Skeletal muscle tissue (tissue), 4 donors: ENCODE data around the gene SLC31A1. TPM values are rescaled to one million over a fixed set of nuclear protein-coding genes. Genes with fewer than 3 reads are reported as not detected.
A peak's percentile ranks its signal among the peaks of the same experiment; 100 is the strongest.

Experiments used
- H3K27ac ChIP-seq: one replicate; pipeline ENCODE4 v1.7.0; 2013; ENCODE audit warnings: mild to moderate bottlenecking, low read depth, low read length, inconsistent platforms
- H3K27me3 ChIP-seq, 3 donors: one replicate each; pipeline ENCODE4 v1.7.0; 2013; ENCODE audit warnings: low read length in 3 of 3; ENCODE audit not compliant: control insufficient read depth in 3 of 3, insufficient read depth in 3 of 3
- H3K36me3 ChIP-seq, 3 donors: one replicate each; pipeline ENCODE4 v1.7.0; 2013; ENCODE audit warnings: low read length in 3 of 3; ENCODE audit not compliant: control insufficient read depth in 3 of 3, insufficient read depth in 3 of 3
- H3K4me1 ChIP-seq, 3 donors: one replicate each; pipeline ENCODE4 v1.7.0; 2013; ENCODE audit warnings: low read length in 3 of 3, mild to moderate bottlenecking in 3 of 3; ENCODE audit not compliant: control insufficient read depth in 3 of 3, insufficient read depth in 3 of 3
- H3K4me3 ChIP-seq, 3 donors: one replicate each; pipeline ENCODE4 v1.7.0; 2013; ENCODE audit warnings: low read length in 3 of 3
- H3K9ac ChIP-seq, 3 donors: one replicate each; pipeline ENCODE4 v1.7.0; 2013; ENCODE audit warnings: low read length in 3 of 3, mild to moderate bottlenecking in 3 of 3, moderate library complexity in 2 of 3, low read depth in 1 of 3
- H3K9me3 ChIP-seq, 3 donors: one replicate each; pipeline ENCODE4 v1.7.0; 2013; ENCODE audit warnings: low read length in 3 of 3; ENCODE audit not compliant: control insufficient read depth in 3 of 3
- total RNA-seq: library from RNA; depleted of rRNA; stranded (reverse); fragments of >200 nt; gene quantifications from one replicate; pipeline ENCODE4 v1.2.3, GENCODE V29; 2014
- donor health status: Osteomylitis.

Gene SLC31A1
- 9.9 TPM for total RNA-seq

- no peaks in the 10 kb centered on the region for H3K9me3 ChIP-seq
- H3K27ac ChIP-seq, result peak within 1 kb of the TSS; percentile 93
- peaks cover 17 to 38% (median 26%) of the 10 kb centered on the region in 3 donors for H3K4me1 ChIP-seq
- H3K4me3 ChIP-seq, result peak within 1 kb of the TSS; percentile 93 to 98 (median 98)
- peaks cover 0 to 2% (median 0%) of the 10 kb centered on the region in 3 donors for H3K36me3 ChIP-seq
- H3K9ac ChIP-seq, result peak within 1 kb of the TSS; percentile 95 to 98 (median 96)
- no peaks in the 10 kb centered on the region for H3K27me3 ChIP-seq
These were observed at the start of gene SLC31A1, which contains the start of gene FKBP15 for GRCh38 chr9:113221003-113221799. Gene SLC31A1, plus strand, starts transcription at chr9:113221544. Its CDS starts 34,605 bp downstream, at chr9:113256149. Gene FKBP15, minus strand, starts transcription at chr9:113221277. Its CDS starts 34 bp downstream, at chr9:113221243.

DNA sequence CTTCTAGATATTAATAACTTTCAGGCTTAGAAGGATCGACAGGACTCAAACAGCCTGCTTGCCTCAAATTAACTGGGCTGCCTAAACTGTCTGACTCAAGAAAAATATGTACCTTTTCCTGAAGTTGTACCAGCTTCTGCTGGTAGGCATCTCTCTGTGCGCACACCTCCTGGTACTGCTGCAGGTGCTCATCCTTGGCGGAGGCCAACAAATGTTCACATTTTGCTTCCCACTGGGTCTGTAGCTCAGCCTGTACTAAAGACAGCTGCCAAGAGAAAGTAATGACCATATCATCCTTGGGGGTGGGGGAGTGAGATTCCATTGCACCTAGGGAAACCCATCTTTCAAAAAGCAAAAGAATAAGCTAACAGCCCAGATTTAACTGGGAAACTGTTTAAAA is 48.0 kb upstream of the SLC31A1 start:
- no peak overlapping the region for H3K4me3 ChIP-seq
- H3K4me1 ChIP-seq, result no peaks in the 10 kb centered on the region
- no peak overlapping the region for H3K9ac ChIP-seq
- H3K27ac ChIP-seq, result no peak overlapping the region
- H3K36me3 ChIP-seq, result peaks cover 51 to 79% (median 74%) of the 10 kb centered on the region in 3 donors
- no peaks in the 10 kb centered on the region for H3K27me3 ChIP-seq
- no peaks in the 10 kb centered on the region for H3K9me3 ChIP-seq

GRCh38 chr9:113176803-113177202 is 44.5 kb upstream of the SLC31A1 start:
- Histone ChIP-seq H3K4me1 (no peaks in the 10 kb centered on the region), H3K4me3 (no peak overlapping the region), H3K27ac (no peak overlapping the region), H3K9me3 (no peaks in the 10 kb centered on the region), H3K27me3 (no peaks in the 10 kb centered on the region), H3K9ac (no peak overlapping the region), H3K36me3 (peaks cover 41 to 75% (median 73%) of the 10 kb centered on the region in 3 donors)

- H3K27ac ChIP-seq, result no peak overlapping the region
- H3K9ac ChIP-seq, result no peak overlapping the region
- H3K4me3 ChIP-seq, result no peak overlapping the region
- no peaks in the 10 kb centered on the region for H3K4me1 ChIP-seq
- no peaks in the 10 kb centered on the region for H3K9me3 ChIP-seq
- H3K36me3 ChIP-seq, result peaks cover 45 to 80% (median 78%) of the 10 kb centered on the region in 3 donors
- no peaks in the 10 kb centered on the region for H3K27me3 ChIP-seq
These were observed 44.1 kb upstream of the SLC31A1 start for GRCh38 chr9:113177251-113177650.

DNA sequence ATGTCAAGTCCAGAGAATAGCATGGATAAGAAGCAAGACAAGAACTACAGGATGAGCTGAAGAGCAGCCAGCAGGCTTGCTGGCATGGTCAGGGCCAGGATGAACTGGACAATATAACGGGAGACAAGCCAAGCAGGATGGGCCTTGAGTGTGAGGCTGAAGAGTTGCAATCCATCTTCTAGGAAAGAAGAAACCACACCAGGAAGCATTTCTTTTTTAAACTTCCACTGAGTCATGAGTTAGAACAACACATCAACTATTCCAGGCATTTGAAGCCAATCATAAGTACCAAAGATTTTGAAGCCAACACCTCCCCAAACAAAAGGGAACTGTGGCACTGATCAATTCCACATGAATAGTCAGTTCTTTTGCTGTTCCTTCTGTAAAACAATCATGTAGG is 43.3 kb upstream of the SLC31A1 start:
- no peaks in the 10 kb centered on the region for H3K9me3 ChIP-seq
- no peak overlapping the region for H3K9ac ChIP-seq
- H3K4me3 ChIP-seq, result no peak overlapping the region
- no peaks in the 10 kb centered on the region for H3K27me3 ChIP-seq
- H3K27ac ChIP-seq, result no peak overlapping the region
- H3K36me3 ChIP-seq, result peaks cover 50 to 80% (median 78%) of the 10 kb centered on the region in 3 donors
- H3K4me1 ChIP-seq, result no peaks in the 10 kb centered on the region

DNA sequence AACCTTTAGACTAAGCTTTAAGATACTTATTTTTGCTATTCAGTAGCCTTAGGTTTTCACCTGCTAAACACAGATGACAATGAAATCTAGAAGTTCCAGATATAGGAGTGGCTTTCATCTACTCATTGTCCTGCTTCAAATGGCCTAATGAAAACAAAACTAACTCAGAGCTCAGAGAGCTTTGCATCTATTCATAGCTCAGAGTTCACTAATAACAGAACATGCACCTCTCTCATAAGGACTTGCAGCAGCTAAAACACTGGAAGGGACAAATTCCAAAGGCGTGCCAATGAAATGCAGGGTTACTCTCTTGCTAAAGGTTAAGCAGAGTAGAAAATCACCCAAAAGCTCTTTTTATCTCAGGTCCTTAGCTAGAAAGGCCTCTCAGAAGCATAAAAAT is 41.5 kb upstream of the SLC31A1 start:
- Histone ChIP-seq H3K9ac (no peak overlapping the region), H3K9me3 (no peaks in the 10 kb centered on the region), H3K27ac (no peak overlapping the region), H3K27me3 (no peaks in the 10 kb centered on the region), H3K36me3 (peaks cover 56 to 85% (median 80%) of the 10 kb centered on the region in 3 donors), H3K4me3 (no peak overlapping the region), H3K4me1 (no peaks in the 10 kb centered on the region)

GRCh38 chr9:113181165-113181564 is 40.2 kb upstream of the SLC31A1 start:
- Histone ChIP-seq H3K9me3 (no peaks in the 10 kb centered on the region), H3K4me3 (no peak overlapping the region), H3K4me1 (no peaks in the 10 kb centered on the region), H3K9ac (no peak overlapping the region), H3K27ac (no peak overlapping the region), H3K36me3 (peaks cover 61 to 89% (median 85%) of the 10 kb centered on the region in 3 donors), H3K27me3 (no peaks in the 10 kb centered on the region)

DNA sequence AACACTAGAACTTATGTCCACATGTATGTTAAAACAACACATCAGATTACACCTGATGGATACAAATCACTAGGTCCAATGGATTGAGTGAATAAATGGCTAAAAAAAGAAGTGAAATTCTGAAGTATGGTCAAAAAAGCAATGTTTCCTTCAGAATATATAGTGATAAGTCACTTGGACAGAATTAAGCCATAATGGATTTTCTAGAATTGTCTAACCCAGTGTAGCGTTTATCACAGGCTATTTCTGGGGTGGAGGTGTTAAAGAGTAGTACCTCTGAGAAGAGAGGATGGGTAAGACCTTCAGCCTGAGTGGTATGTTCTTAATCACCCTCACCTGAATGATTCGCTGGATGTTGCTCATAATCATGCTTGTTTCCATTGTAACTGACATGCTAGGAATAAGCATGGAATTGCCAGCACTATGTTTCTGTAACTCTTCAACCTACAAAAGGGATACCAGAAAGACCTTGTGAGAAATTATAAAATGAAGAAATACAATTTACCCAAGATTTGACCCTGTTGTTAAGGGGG is 37.3 kb upstream of the SLC31A1 start:
- no peaks in the 10 kb centered on the region for H3K27me3 ChIP-seq
- H3K36me3 ChIP-seq, result peaks cover 53 to 87% (median 80%) of the 10 kb centered on the region in 3 donors
- H3K9me3 ChIP-seq, result no peaks in the 10 kb centered on the region
- no peak overlapping the region for H3K9ac ChIP-seq
- H3K27ac ChIP-seq, result no peak overlapping the region
- H3K4me1 ChIP-seq, result no peaks in the 10 kb centered on the region
- no peak overlapping the region for H3K4me3 ChIP-seq

DNA sequence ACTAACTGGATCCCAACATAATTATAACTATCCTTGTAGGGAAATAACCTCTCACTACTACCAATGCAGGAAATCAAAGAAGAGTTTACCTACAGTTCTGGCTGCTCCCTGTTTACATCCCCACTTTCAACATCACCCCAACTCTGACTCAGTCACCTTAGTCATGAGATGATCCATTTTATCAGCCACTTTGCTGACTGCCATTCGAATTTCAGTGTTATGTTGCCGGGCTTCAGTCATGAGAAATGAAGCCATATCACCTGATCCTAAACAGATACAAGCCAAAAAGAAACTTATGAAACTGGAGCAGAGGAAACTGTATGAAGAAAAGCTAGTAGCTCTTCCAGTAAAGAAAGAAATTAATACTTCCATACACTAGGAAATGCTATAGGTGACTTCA is 36.8 kb upstream of the SLC31A1 start:
- Histone ChIP-seq H3K36me3 (peaks cover 52 to 86% (median 80%) of the 10 kb centered on the region in 3 donors), H3K9ac (no peak overlapping the region), H3K27ac (no peak overlapping the region), H3K27me3 (no peaks in the 10 kb centered on the region), H3K4me1 (no peaks in the 10 kb centered on the region), H3K4me3 (no peak overlapping the region), H3K9me3 (no peaks in the 10 kb centered on the region)

GRCh38 chr9:113185271-113185670 is 36.1 kb upstream of the SLC31A1 start:
- no peaks in the 10 kb centered on the region for H3K27me3 ChIP-seq
- H3K9ac ChIP-seq, result no peak overlapping the region
- H3K4me1 ChIP-seq, result no peaks in the 10 kb centered on the region
- no peak overlapping the region for H3K4me3 ChIP-seq
- H3K36me3 ChIP-seq, result peaks cover 56 to 87% (median 85%) of the 10 kb centered on the region in 3 donors
- H3K9me3 ChIP-seq, result no peaks in the 10 kb centered on the region
- H3K27ac ChIP-seq, result no peak overlapping the region
